Fibroblast of lung (primary cell): ENCODE data around the gene AVP. TPM values are rescaled to one million over a fixed set of nuclear protein-coding genes. Genes with fewer than 3 reads are reported as not detected.

Experiments
- DNase-seq, 2 donors: peaks; one replicate each; pipeline versions ENCODE4 v3.0.0 to v3.0.0-alpha.2; 2010; ENCODE audit warnings: low read depth in 2 of 2
- H2AFZ ChIP-seq: 2 replicates; pipeline ENCODE4 v1.5.1; 2012; ENCODE audit warnings: low read length, control low read depth, inconsistent platforms
- H3K27ac ChIP-seq: 2 replicates; pipeline ENCODE4 v1.5.1; 2011; ENCODE audit warnings: low read length, control low read depth; ENCODE audit not compliant: insufficient read depth
- H3K27me3 ChIP-seq: 2 replicates; pipeline ENCODE4 v1.5.1; 2011; ENCODE audit warnings: mild to moderate bottlenecking, low read length; ENCODE audit not compliant: control insufficient read depth, insufficient read depth
- H3K36me3 ChIP-seq: 2 replicates; pipeline ENCODE4 v1.5.1; 2011; ENCODE audit warnings: low read length; ENCODE audit not compliant: control insufficient read depth, insufficient read depth
- H3K4me1 ChIP-seq: 2 replicates; pipeline ENCODE4 v1.5.1; 2011; ENCODE audit warnings: low read length; ENCODE audit not compliant: control insufficient read depth, insufficient read depth; ENCODE audit errors: extremely low read depth
- H3K4me2 ChIP-seq: 2 replicates; pipeline ENCODE4 v1.5.1; 2011; ENCODE audit warnings: low read length, control low read depth; ENCODE audit not compliant: insufficient read depth; ENCODE audit errors: extremely low read depth
- H3K4me3 ChIP-seq, 4 experiments: fragments of 200-600 bp in 1 of 4; sonication (generic) in 1 of 4; replicated peaks in 1 of 4; 2 replicates each; pipeline ENCODE4 v1.5.1; 2011 to 2016; ENCODE audit warnings: low read length in 4 of 4, low read depth in 3 of 4, mild to moderate bottlenecking in 3 of 4, control low read depth in 2 of 4, inconsistent platforms in 1 of 4, mixed read lengths in 1 of 4; ENCODE audit not compliant: insufficient read depth in 1 of 4; ENCODE audit errors: control extremely low read depth in 1 of 4
- H3K79me2 ChIP-seq: 2 replicates; pipeline ENCODE4 v1.5.1; 2012; ENCODE audit warnings: mild to moderate bottlenecking, low read length, inconsistent platforms; ENCODE audit not compliant: control insufficient read depth, insufficient read depth
- H3K9ac ChIP-seq: 2 replicates; pipeline ENCODE4 v1.5.1; 2011; ENCODE audit warnings: mild to moderate bottlenecking, low read length, control low read depth; ENCODE audit not compliant: insufficient read depth
- H3K9me3 ChIP-seq: 2 replicates; pipeline ENCODE4 v1.5.1; 2012; ENCODE audit warnings: low read depth, low read length; ENCODE audit not compliant: control insufficient read depth, insufficient read depth
- H4K20me1 ChIP-seq: 2 replicates; pipeline ENCODE4 v1.5.1; 2011; ENCODE audit warnings: low read length; ENCODE audit not compliant: control insufficient read depth, insufficient read depth; ENCODE audit errors: extremely low read depth
- CTCF ChIP-seq, 2 donors: IDR thresholded peaks in 1 of 2; conservative IDR thresholded peaks in 1 of 2; 1 replicate in 1 of 2; 2 replicates in 1 of 2; pipeline ENCODE4 v1.5.1; 2011 to 2012; ENCODE audit warnings: low read length in 2 of 2, control low read depth in 1 of 2, inconsistent platforms in 1 of 2, low read depth in 1 of 2, mild to moderate bottlenecking in 1 of 2
- EZH2 ChIP-seq: IDR thresholded peaks from 2 replicates; pipeline ENCODE4 v1.5.1; 2012; ENCODE audit warnings: low read length, control low read depth, mild to moderate bottlenecking; ENCODE audit errors: missing control alignments
- polyA plus RNA-seq, 2 donors: library from polyadenylated mRNA; depleted of rRNA in 1 of 2; stranded (reverse) in 1 of 2; unstranded in 1 of 2; fragments of >200 nt; gene quantifications; 2 replicates each; pipeline ENCODE4 v1.2.1, GENCODE V29; 2011 to 2012; ENCODE audit warnings: missing spikeins in 1 of 2
- total RNA-seq: library from RNA; depleted of rRNA; stranded (reverse); fragments of >200 nt; gene quantifications from 2 replicates; pipeline ENCODE4 v1.2.1, GENCODE V29; 2014

Gene AVP
- total and polyA plus RNA-seq, 2 donors (not counting 1 experiment from before 2014, with no cell fraction given): not detected

GRCh38 chr20:3115190-3116107 lies 30.9 kb upstream of the AVP start:
- Histone ChIP-seq H3K9me3 (no peaks in the 10 kb centered on the region), H3K4me3 (no peak overlapping the region), H2AFZ (no peak overlapping the region), H3K4me2 (no peak overlapping the region), H3K79me2 (no peaks in the 10 kb centered on the region), H4K20me1 (no peaks in the 10 kb centered on the region), H3K4me1 (no peaks in the 10 kb centered on the region), H3K9ac (no peak overlapping the region), H3K27me3 (no peaks in the 10 kb centered on the region), H3K36me3 (peaks cover 2% of the 10 kb centered on the region), H3K27ac (no peak overlapping the region)
- DNase-seq: peak; percentile 44 to 57
- TF ChIP-seq EZH2: no peak
- TF ChIP-seq CTCF (conservative IDR thresholded peaks at IDR 0.05 in 1 of 2, IDR thresholded peaks at IDR 0.05 in 1 of 2; ENCODE audit: low read depth in 1 of 2, low read length in 2 of 2): peak; percentile 70 to 75

- Histone ChIP-seq H3K9ac (no peak overlapping the region), H3K79me2 (no peaks in the 10 kb centered on the region), H3K27ac (no peak overlapping the region), H3K4me3 (no peak overlapping the region), H3K4me2 (no peak overlapping the region), H2AFZ (no peak overlapping the region), H3K36me3 (peaks cover 2% of the 10 kb centered on the region), H3K9me3 (no peaks in the 10 kb centered on the region), H4K20me1 (no peaks in the 10 kb centered on the region), H3K27me3 (no peaks in the 10 kb centered on the region), H3K4me1 (no peaks in the 10 kb centered on the region)
- TF ChIP-seq CTCF (conservative IDR thresholded peaks at IDR 0.05 in 1 of 2, IDR thresholded peaks at IDR 0.05 in 1 of 2; ENCODE audit: low read depth in 1 of 2, low read length in 2 of 2): no peak
- no peak for TF ChIP-seq EZH2
- DNase-seq: no peak
Measured at GRCh38 chr20:3111995-3112394, 27.5 kb upstream of the AVP start.

GRCh38 chr20:3111507-3111906 lies 27.0 kb upstream of the AVP start:
- TF ChIP-seq EZH2 (no peak), CTCF (conservative IDR thresholded peaks at IDR 0.05 in 1 of 2, IDR thresholded peaks at IDR 0.05 in 1 of 2; ENCODE audit: low read depth in 1 of 2, low read length in 2 of 2) (no peak)
- Histone ChIP-seq H3K9ac (no peak overlapping the region), H3K27ac (no peak overlapping the region), H3K36me3 (peaks cover 2% of the 10 kb centered on the region), H3K4me3 (no peak overlapping the region), H3K79me2 (no peaks in the 10 kb centered on the region), H4K20me1 (no peaks in the 10 kb centered on the region), H3K27me3 (no peaks in the 10 kb centered on the region), H2AFZ (no peak overlapping the region), H3K9me3 (no peaks in the 10 kb centered on the region), H3K4me2 (no peak overlapping the region), H3K4me1 (no peaks in the 10 kb centered on the region)
- no peak for DNase-seq
